Fibroblast of skin of right quadriceps (primary cell): ENCODE results near the gene RBM12.
"Not testable (repeated sequence)": the region's sequence is repeated elsewhere in the genome, so short reads cannot be mapped to it uniquely, and the experiment has no call there.

Experiments used
- DNase-seq: peaks from one replicate; pipeline ENCODE4 v3.0.0-alpha.2; 2013

The RBM12 gene

DNA sequence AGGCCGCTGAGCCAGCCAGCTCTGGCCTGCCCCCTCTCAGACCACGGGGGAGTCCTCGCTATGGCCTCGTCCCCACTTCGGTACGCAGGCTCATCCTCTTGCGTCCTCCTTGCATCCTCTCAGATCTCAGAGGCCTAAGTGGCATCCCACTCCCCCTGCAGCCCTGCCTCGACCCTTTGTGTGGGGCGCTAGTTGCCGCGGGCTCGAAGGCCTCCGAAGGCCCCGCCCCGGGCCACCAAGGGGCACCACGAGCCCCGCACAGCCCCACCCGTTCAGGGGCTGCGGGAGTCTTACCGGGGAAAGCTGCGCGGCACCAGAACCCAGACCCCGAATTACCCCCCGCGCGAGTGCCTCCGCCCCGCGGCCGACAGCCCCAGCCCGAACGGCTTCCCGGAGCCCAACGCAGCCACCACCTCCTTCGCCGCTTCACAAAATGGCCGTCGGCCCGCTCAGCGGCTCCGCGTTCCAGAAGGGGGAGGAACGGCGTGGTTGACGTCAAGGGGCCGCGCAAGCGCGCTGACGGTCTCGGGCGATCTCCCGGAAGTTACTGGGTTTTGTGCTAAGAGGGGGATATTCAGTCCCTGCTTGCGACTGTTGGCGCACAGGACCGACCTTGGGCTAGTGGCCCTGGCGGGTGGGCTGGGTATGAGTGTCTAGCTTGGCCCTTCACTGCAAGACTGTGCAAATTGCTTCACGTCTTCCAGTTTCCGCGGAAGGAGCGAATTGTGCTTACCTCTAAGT lies at the start of gene RBM12, which contains the start of gene CPNE1:
Gene RBM12 (minus strand): TSS at position 435 of the 741 bp plus-strand sequence. CDS start 9,578 bp downstream, outside the sequence.
Gene CPNE1 (minus strand): TSS at position 435 of the 741 bp plus-strand sequence. CDS start 31,977 bp downstream, outside the sequence.
- DNase-seq = peak; percentile 92

DNA sequence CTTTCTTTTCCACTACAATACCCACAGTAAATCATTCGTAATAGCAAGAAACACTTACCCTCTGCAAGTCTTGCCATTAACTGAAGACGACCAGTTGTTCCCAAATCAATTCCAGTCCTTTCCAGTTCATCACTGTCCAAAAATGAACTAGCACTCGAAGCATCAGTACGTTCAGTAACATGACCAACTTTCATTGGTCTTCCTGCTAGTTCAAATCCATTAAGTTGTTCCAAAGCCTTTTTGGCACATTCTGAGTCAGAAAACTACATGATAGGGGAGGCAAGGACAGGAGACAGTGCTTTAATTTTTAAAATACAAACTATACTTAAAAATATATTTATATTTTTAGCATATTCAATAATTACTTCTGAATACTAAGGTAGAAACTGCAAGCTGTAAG lies 49.4 kb upstream of the RBM12 start:
- DNase-seq = no peak

GRCh38 chr20:35713120-35713519 lies 48.4 kb upstream of the RBM12 start:
- not testable (repeated sequence) for DNase-seq

- no peak for DNase-seq
Measured at GRCh38 chr20:35711588-35712209, 47.0 kb upstream of the RBM12 start.

DNA sequence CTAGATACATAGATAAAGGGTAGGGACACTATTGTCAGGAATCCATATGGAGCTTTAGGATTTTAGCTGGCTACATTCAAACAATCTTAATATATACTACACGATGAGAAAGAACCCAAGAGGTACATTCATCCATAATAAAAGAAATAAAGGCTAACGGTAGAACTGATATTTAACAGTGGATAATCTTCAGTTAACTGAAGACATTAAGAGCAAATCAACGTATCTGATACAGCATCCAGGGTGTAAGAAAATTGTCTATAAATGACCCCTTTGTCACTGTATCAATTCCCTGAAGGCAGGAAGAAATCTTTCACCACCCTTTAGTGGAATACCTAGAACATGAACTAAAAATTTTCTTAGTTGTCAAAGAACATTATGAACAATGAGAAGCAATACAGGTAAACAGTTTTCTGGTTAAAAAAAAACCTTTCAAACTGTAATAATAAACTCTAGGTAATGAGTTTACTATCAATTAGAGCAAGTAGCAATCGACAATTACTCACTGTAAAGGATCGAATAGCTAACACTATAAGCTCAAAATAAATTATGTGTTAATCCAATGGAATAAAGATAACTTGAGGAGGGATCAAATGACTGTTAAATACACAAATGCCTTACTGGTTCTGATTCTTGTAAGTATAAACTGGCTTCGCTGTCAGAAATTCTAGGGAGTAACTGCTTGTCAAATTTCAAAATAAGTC lies 46.3 kb upstream of the RBM12 start:
- DNase-seq = no peak

GRCh38 chr20:35710039-35710438 lies 45.3 kb upstream of the RBM12 start:
- no peak for DNase-seq

DNA sequence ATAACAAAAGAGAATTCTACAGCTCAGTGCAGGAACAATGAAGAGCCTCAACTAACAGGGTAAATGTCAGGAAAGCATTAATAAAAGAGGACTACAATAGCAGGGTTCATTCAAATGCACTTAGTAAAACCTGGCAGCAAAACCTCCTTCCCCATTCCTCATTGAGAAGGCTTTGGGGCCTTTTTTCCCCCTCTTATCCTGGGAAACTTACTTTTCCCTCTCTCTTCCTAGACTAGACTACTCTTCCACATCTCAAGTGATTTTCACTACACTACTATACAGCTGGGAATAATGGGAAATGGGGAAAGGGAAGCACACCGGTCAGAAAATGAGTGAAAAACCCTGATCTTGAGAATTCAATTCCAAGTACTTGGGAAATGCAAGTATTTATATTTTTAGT lies 44.6 kb upstream of the RBM12 start:
- no peak for DNase-seq

DNA sequence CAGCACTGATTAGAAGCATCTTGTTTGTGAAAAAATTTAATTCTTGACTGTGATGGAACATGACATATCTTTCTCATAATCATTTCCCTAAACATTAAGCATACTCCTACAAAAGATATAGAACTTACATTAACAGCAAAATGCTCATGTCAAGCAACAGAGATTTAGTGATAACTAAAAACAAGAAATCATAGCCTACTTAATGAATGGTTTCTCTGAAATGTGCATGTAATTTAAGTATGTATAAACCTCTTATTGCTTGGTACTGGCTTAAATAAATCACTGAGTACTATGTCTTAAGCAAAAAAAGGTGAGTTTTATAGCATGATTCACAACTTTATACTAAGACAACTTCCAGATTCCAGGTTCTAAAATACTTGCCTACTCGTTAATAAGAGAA lies 43.8 kb upstream of the RBM12 start:
- DNase-seq = no peak

- DNase-seq = not testable (repeated sequence)
Measured at GRCh38 chr20:35706591-35707529, 42.2 kb upstream of the RBM12 start.

- DNase-seq = not testable (repeated sequence)
Measured at GRCh38 chr20:35705894-35706293, 41.2 kb upstream of the RBM12 start.

GRCh38 chr20:35704514-35705261 lies 40.0 kb upstream of the RBM12 start:
- no peak for DNase-seq

DNA sequence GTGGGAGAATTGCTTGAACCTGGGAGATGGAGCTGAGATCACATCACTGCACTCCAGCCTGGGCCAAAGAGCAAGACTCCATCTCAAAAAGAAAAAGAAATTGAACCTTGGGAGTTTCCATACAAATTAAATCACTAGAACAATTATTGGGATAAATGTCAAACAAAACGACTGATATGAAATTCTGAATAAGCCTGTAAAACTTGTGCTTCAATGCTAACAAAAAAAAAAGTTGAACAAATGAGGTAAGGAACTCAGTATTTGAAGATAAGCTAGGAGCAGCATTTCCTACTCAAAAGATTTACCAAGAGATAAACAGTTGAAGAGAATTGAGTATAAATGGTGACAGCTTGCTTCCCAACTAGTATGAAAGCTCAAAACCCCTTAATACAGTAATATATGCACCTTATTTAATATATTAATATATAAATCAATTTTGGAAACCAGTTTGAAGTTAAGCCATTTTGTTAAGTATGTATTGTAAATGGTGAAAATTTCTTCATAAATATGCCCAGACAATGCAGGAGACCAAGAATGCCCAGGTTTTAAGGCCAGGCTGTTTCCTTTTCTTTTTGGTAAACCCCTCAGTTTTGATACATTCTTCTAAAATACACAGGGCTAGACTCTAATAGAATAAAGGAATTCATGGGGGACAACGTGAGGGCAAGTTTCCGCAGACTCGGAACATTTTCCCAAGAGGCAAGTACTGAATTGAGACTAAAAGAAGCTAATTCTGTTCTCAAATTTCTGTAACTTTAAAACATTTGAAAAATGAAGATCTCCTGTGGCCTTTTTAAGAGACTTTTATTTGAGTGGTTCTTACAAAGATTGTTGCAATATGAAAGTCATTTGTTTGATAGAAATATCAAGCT lies 38.4 kb upstream of the RBM12 start:
- no peak for DNase-seq

- DNase-seq = peak; percentile 63
Measured at GRCh38 chr20:35702051-35702823, 37.5 kb upstream of the RBM12 start.

GRCh38 chr20:35700625-35701148 lies 36.0 kb upstream of the RBM12 start:
- no peak for DNase-seq

- no peak for DNase-seq
Measured at GRCh38 chr20:35699957-35700624, 35.4 kb upstream of the RBM12 start.

DNA sequence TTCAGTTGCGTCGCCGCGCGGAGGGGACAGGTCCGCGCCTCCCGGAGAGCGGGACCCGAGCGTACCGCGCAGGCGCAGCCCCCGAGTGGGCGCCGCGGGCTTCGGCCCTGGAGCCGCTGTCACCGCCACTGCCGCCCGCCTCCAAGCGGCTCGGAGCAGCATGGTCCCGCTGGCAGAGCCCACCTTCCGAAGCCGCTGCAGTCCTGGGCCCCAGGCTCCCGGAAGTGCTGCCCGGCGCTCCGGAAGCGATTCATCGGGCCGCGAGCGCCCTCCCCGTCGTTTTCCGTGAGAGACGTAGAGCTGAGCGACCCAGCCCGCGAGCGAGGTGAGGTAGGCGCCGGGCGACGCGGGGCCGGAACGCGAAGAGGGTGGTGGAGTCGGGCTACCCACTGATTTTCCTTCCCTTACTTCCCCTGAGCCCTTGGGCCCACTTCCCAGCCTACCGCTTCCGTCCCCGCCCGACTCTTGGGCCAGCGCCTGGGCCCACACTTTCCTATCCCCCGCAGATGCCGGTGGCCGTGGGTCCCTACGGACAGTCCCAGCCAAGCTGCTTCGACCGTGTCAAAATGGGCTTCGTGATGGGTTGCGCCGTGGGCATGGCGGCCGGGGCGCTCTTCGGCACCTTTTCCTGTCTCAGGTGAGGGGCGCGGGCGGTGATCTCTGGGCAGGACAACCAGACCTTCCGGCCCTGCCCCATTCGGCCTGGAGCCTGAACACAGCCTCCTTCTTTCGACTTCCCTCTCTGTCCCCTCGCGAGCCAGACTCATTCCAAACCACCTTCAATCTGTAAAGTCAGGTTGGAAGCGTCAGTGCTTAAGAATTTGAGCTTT lies 34.6 kb upstream of the RBM12 start, which contains the start of the genes NFS1 and ROMO1:
Gene NFS1 (minus strand): TSS at position 226 of the 830 bp plus-strand sequence. CDS start 64 bp downstream, at position 162.
Gene ROMO1 (plus strand): TSS at position 279 of the 830 bp plus-strand sequence. CDS start 228 bp downstream, at position 507.
- peak; percentile 81 for DNase-seq

- DNase-seq = no peak
Measured at GRCh38 chr20:35698298-35699126, 33.8 kb upstream of the RBM12 start.
